ENCODE results near the gene MRPS22. TPM values are rescaled to one million over a fixed set of nuclear protein-coding genes. Genes with fewer than 3 reads are reported as not detected.

Gene MRPS22
- 67.3 and 116 TPM in 2 replicates for total RNA-seq

GRCh38 chr3:139343895-139344856 lies at the start of gene MRPS22:
MRPS22 (plus strand) TSS chr3:139344020; CDS start chr3:139344027, 7 bp downstream.

DNA sequence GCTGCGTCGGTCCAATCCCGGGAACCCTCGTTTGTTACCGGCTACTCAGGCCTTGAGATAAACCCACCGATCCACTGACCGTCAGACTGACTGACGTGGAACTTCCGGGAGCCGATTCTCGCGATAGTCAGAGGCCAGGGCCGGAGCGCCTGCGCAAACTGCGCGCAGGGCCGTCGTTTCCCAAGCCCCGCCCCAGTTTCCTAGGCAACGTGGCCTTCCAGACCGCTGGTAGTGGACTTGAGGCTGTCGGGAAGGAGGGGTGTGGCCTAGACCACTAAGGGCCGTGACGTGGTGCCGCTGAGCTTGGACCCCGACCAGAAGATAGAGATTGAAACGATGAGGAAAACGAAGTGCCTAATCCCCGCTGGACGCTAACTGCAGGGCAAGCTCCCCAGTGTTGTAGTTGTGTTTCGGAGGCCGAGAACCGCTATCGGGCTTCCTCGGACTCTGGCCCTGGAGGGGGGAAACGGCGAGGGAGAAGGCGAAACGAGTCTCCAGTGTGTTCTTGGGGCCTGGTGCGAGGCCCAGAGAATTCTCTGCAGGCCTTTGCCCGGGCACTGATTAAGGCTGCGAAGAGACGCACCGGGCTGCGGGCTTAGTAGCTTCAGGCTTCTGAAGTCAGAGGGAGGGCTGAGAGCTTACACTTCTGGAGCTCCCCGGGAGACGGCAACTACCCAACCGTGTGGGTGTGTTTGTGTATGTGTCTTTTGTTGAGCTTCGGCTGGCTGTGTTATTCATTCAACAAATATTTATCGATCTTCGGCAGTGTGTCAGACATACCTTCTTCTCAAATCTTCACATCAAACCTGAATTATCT lies 45.9 kb downstream of the MRPS22 start, which contains the start of gene COPB2:
COPB2 (minus strand) TSS at position 96 of the 817 bp plus-strand sequence. CDS start 97 bp downstream, outside the sequence.

Other genes with a start within 250 kb of the MRPS22 start
- 261 and 288 TPM in 2 replicates for gene COPB2, start 45.6 kb downstream of the MRPS22 start, total RNA-seq
- gene RBP2, start 132.5 kb downstream of the MRPS22 start, total RNA-seq, result not detected in 2 replicates
- 0.99 and 1.6 TPM in 2 replicates for gene RBP1, start 195.7 kb downstream of the MRPS22 start, total RNA-seq

Data from smooth muscle cell of trachea (primary cell).